ENCODE results near the gene PDGFB.

PDGFB gene

DNA sequence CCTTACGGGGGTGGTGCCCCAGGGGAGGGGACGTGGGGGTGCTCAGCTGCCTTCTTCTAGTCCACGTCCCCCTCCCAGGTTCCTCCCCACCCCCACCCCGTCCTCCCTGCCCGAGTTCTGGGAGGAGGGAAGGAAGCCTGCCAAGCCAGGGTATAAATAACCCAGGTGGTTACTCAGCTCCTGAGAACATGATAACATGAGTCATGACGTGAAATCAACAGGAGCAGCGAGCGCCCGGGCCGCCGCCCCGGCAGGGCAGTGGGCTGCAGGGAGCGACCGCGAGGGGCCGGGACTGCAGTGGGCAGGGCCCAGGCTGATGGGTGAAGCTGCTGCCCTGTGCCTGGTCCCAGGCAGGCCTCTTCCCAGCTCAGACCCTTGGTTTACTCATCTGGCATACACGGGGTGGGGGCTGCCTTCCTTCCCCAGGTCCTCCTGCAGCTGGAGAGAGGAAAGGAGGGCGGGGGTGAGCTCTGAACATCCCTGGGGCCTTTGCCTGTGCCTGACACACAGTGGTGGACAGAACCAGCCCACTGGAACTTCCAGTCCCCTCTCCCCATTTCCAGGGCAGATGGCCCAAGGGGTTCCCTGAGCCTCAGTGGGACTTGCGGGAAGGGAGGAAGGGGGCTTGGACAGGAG, 8.8 kb upstream of the PDGFB start:
- DNase-seq, result no peak

GRCh38 chr22:39252461-39253434, 8.0 kb upstream of the PDGFB start:
- DNase-seq, result no peak

DNA sequence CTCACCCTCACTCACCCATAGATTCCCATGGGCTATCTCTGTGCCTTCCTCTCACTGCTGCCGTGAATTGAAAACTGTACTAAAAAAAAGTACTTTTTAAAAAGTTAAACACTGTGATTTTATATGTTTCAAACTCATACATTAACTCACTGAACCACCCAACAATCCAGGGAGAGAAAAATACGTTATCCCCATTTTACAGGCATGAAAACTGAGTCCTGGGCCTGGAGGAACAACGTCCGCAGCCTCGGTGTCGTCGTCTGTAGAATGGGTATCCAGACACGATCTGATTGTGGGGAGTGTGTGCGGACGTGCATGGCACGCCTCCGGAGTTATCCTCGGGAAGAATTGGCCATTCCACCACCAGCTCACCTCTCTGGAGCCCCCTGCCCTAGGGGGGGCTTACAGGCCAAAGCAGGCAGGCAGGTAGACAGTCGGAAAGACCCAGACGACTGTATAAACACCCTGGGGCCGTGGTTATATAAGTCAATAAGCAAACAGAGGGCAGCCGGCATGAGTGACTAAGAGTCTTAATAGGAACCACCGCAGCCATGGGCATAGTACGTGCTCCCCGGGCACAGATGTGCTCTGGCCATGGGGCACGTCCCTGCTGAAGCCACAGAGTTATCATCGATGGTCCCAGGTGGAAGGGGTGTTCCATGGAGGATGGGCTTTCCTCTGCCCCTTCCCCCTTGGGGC, 7.1 kb upstream of the PDGFB start:
- DNase-seq, result no peak

- no peak for DNase-seq
Observed at GRCh38 chr22:39250838-39251237, 6.1 kb upstream of the PDGFB start.

GRCh38 chr22:39250131-39250530, 5.3 kb upstream of the PDGFB start:
- DNase-seq, result no peak

DNA sequence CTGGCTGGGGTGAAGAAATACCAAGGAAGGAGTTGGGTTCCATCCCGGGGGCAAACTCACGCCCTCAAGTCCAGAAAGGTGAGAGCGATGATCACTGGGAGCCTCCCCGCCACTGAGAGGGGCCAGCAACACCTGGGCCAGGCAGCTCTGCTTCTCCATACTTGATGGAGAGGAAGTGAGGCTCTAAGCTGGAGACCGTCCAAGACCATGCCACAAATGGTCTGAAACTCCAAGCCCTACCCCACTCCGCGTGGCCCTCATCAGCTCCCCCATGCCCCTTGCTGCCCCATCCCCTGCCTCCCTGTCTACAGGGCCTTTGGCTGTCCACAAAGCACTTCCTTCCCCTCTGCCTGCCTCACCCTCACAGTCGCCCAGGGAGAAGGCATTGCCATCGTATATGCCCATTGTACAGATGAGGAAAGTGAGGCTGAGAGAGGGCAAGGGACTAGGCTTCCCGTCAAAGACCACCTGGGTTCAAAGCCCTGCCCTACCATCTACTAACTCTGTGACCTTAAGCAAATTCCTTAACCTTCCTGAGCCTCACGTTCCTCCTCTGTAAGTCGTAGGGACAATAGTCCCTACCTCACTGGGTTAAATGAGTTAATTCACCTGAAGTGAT, 4.4 kb upstream of the PDGFB start:
- no peak for DNase-seq

DNA sequence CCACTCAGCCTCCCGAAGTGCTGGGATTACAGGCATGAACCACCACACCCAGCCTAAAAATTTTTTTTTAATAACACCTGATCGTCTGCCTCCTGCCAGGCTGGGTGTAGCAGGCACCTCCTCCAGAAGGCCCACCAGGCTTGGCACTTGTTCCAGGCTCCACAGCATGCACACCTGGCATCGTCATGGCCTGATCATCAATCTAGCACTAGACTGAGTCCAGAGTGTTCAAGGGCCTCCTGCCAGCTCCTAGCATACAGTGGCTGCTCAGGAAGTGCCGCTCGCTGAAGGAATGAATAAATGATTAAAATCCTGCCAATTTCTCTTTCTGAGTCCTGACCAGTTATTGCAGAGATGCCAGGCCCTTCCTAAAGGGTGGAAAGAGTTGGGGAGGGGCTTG, 3.5 kb upstream of the PDGFB start:
- no peak for DNase-seq

DNA sequence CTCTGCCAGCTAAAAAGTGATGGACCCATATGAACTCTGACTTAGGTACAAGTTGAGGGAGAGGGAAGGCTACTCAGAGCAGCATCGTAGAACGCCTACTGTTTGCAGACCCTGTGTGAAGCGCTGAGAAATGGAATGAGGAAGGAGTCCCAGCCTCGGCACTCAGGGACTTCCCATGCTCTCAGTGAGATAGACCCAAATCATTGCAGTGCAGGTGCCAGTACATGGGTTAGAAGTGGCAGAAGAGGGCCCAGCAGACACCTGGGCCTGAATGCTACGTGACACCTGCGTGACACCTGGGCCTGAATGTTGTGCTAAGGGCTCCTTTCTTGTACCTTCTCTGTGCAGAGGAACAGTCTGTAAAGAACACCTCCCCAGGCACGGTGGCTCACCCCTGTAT, 2.6 kb upstream of the PDGFB start:
- DNase-seq, result no peak

- DNase-seq, result no peak
Observed at GRCh38 chr22:39246690-39247332, 2.0 kb upstream of the PDGFB start.

DNA sequence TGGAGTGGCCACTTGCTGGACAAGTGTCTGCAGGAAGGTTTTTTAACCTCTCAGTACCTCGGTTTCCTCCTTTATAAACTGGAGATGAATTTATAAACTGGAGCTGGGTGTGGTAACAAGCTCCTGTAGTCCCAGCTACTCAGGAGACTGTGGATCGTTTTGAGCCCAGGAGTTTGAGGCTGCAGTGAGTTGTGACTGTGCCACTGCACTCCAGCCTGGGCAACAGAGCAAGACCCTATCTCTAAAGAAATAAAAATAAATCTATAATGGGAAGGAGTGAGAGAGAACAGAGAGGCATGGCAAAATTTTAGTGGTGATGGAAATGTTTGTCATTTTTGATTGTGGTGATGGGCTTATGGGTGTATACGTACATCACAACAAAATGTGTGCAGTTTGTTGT, 1.4 kb upstream of the PDGFB start:
- no peak for DNase-seq

DNA sequence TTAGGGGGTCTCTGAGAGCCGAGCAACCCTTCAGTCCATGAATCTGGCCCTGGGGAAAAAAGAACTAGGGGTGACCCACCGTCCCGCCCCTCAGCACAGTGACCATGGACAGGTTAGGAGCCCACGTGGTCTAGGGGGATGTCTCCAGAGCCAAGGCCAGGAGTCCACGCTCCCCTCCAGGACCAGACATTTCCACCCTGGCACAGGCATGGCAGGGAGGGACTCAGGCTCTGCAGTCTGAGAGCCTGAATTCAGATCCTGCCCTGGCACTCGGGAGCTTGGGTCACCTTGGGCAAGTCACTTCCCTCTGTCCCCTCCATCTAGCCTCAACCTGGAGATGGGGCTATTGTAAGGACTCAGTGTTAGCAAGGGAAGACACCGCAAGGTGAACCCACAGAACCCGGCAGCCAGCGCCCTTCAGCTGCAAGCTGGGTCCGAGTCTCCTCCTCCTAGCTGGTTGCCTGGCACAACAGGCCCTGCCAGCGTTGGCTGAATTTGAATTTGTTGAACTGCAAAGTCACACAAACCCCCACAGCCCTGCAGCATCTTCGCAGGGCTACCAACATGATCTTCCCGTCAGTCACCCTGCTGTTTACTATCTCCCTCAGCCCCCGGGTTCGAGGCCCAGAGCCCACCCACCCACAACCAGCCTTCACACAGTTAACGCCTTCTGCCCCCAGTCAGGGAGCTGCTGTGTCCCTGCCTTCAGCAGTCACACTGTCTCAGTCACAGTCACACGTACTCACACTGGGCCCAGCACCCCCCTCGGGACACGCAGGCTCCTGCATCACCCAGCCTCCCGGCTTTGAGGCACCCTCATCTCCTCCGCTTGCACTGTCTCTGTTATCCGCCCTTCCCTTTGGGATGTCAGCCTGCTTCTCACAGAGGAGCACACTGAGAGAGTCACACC, 603 bp upstream of the PDGFB start:
- DNase-seq, result no peak

GRCh38 chr22:39244136-39244495, 666 bp downstream of the PDGFB start:
- DNase-seq, result no peak

GRCh38 chr22:39243439-39244135, 1.2 kb downstream of the PDGFB start:
- no peak for DNase-seq

DNA sequence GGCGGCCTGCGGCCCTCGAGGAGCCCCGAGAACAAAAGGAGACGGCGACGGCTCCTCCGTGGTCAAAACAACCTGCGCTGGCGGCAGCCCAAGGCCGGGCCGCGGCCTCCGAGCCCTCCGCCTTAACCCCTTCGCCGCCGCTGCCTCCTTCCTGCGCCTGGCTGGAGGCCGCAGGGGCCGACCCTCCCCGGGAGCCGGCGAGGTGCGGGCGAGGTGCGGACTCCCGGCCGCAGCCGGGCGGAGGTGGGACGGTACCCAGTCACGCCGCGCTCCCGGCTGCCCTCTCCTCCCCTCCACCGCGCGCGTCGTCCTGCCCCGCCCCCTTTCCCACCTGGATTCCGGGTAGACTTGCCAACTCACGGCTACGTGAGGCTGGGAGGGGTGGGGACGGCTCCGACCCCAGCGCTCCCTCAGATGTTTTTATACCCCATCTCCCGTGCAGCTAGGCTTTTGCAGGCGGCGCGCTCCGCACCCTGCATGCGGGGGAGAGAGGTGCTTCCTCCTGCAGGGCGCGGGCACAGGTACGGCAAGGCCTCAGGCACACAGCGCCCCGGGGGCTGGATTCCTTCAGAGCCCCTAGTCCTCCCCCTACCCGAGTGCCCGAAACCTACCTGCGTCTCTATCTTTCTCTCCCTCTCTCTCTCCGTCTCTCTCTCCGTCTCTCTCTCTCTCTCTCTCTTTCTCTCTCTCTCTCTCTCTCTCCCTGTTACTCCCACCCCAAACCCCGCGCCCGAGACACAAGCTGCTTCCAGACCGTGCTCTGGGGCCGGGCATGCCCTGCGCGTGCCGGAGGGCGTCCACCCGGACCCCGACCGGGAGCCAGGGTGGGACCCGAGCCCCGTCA, 2.0 kb downstream of the PDGFB start:
- DNase-seq, result peak; percentile 13

GRCh38 chr22:39241794-39242594, 2.8 kb downstream of the PDGFB start:
- peak; percentile 36 for DNase-seq

DNA sequence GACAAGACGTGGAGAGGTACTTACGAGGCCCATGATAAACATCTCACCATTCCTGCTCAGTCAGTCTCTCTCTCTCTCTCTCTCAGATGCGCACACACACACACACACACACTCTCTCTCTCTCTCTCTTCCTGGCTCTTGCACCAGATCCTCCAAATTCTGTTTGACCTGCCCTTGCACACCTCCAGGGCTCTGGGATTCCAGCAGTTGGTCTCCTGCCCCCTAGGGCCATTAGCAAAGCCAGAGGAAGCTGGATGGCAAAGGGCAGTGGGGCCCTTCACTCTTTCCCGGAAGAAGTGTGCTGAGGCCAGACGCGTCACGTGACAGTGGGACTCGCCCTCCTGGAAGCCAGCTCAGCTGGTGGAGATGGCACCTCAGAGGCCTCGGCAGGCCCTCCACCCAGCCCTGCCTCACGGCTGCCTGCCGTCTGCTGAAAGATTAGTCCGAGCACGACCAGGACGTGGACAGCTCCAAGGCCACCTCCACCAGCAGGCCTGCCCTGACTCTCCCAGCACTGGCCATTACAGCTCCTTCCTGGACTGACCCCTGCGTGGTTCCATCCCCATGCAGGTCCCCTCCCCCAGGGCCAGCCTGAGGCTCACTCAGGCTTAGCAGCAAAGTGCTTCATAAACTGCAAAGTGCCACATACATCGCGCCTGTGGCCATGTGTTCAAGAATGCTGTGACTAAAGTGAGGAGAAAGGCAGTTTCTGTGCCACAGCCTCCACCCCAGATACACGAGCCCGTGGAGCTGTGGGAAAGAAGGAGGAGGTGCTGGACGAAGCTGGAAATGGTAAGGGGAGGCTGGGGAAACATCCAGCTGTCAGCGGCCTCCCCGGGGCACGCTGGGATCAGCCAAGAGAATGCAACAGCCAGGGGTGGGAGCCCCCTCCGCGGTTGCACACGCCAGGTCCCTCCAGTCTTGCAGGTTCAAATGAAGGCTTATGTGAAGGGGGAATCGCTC, 3.7 kb downstream of the PDGFB start:
- no peak for DNase-seq

GRCh38 chr22:39239561-39240423, 5.0 kb downstream of the PDGFB start:
- DNase-seq, result no peak
